GM19324 (cell line): ENCODE measurements around the gene UTP25.
"Not testable (repeated sequence)": the region's sequence is repeated elsewhere in the genome, so short reads cannot be mapped to it uniquely, and the experiment has no call there.

Experiments used
- ATAC-seq: cut with Tn5 transposase; IDR thresholded peaks from one replicate; pipeline ENCODE4 v1.9.1; 2021; ENCODE audit warnings: mild to moderate bottlenecking, moderate library complexity; ENCODE audit not compliant: unreplicated experiment, low FRiP score

Gene UTP25

DNA sequence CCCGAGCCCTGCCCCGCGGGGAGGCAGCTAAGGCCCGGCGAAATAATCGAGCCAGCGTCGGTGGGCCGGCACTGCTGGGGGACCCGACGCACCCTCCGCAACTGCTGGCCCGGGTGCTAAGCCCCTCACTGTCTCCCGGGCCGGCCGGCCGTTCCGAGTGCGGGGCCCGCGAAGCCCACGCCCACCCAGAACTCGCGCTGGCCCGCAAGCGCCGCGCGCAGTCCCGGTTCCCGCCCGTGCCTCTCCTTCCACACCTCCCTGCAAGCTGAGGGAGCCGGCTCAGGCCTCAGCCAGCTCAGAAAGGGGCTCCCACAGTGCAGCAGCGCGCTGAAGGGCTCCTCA, 61.3 kb downstream of the UTP25 start:
- no peak for ATAC-seq

GRCh38 chr1:209890641-209891330, 63.0 kb downstream of the UTP25 start:
- ATAC-seq: no peak

DNA sequence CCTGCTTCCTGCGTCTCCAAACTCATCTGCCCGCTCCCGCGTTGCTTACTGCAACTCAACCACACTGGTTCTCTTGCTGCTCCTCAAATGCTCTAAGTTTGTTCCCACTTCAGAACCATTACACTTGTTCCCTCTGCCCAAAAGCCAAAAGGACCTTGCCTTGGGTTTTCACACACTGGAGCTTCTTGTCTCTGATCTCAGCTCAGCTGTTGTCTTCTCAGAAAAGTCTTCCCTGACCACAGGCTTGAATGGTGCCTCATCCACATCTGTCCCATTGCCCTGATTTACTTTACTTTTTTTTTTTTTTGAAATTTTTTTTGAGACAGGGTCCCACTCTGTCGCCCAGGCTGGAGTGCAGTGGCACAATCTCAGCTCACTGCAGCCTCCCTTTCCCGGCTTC, 66.0 kb downstream of the UTP25 start:
- ATAC-seq: no peak

- no peak for ATAC-seq
These were observed 67.9 kb downstream of the UTP25 start for GRCh38 chr1:209895709-209896108.

DNA sequence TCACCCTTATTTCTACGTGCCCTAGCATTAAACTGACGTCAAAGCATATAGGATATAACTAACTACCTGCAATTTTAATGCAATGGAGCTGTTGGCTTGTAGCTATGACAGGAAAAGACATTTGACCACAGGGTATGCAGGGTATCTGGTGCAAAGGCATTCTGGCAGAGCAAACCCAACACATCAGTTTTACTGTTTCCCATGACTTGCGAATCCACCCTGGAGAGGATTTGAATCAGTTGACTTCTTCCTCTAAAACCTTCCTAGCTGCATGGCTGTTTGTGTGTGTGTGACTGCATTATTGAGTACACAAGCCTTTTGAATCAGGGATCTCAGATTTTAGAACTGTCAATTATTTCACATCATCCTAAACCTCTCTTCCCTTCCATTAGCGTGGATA, 68.6 kb downstream of the UTP25 start:
- ATAC-seq: no peak

GRCh38 chr1:209898271-209898670, 70.5 kb downstream of the UTP25 start:
- not testable (repeated sequence) for ATAC-seq

GRCh38 chr1:209898851-209899250, 71.1 kb downstream of the UTP25 start:
- not testable (repeated sequence) for ATAC-seq

- no peak for ATAC-seq
These were observed 72.2 kb downstream of the UTP25 start for GRCh38 chr1:209899948-209900347.

GRCh38 chr1:209900734-209901133, 73.0 kb downstream of the UTP25 start:
- ATAC-seq: no peak

DNA sequence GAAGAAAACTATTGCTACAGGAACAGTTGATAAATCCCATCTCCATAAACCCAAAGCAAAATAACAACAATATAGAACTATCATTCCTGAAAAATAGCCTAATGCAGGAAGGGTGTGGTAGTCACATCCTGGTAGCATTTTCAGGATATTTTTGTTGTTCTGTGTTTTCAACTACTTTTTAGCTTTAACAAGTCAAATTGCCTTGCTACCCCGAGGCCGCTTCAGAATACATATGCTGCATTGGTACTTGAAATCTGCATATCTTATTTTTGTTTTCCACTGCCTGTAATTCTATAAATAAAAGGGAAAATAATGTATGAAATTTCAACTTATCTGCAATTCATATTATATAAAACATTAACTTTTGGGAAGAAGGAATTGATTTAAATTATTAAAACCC, 73.4 kb downstream of the UTP25 start:
- ATAC-seq: no peak

GRCh38 chr1:209904774-209905173, 77.0 kb downstream of the UTP25 start:
- ATAC-seq: not testable (repeated sequence)
